ENCODE measurements around the gene CFAP210.
"Not testable (repeated sequence)": the region's sequence is repeated elsewhere in the genome, so short reads cannot be mapped to it uniquely, and the experiment has no call there.

Gene CFAP210

GRCh38 chr2:169670215-169670651 is 24.0 kb downstream of the CFAP210 start:
- DNase-seq = no peak

DNA sequence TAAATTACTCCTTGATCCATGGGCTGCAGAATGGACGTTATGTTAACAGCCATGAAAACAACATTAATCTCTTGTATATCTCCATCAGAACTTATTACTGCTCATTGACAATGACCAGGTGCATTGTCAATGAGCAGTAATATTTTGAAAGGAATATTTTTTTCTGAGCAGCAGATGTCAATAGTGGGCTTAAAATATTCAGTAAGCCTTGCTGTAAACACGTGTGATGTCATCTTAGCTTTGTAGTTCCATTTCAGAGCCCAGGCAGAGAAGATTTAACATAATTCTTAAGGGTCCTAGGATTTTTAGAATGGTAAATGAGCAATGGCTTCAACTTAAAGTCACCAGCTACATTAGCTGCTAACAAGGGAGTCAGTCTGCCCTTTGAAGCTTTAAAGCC is 26.6 kb downstream of the CFAP210 start:
- no peak for DNase-seq

DNA sequence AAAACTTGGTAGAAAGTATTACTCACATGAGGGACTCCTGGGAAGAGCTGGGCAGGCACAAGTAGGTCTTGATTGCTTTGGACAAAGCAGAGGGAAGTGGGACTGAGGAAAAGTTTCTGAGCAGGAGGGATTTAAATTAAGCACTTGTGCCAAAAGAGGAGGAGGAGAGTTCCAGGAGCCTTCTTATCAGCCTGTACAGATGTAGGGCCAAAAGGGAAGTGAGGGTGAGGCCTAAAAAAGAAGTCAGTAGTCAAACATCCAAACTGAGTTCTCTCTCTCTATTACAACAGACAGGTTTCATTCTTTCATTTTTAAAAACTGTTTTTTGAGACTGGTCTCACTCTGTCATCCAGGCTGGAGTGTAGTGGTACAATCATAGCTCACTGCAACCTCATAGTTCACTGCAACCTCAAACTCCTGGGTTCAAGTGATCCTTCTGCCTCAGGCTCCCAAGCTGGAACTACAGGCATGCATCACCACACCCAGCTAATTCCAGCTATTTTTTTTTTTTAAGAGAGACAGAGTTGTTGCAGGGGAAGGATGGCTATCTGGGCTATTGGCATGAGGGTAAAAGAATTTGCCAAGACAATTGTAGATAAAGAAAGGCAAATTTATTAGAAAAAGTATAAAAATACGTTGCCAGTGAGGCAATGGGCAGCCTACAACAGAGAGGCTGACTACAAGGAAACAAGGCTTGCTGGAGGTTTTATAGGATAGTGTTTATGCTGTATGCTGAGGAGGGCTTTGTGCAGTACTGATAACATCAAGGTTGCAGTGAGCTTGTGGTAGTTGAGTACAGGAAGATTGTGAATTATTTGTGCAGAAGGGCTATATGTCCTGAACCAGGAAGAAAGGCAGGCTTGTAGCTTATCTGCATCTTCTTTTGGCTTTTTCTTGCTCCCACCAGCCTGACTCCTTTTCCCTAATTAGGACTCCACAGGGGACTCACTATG is 29.0 kb downstream of the CFAP210 start:
- DNase-seq = no peak

GRCh38 chr2:169664600-169664977 is 29.6 kb downstream of the CFAP210 start:
- DNase-seq = no peak

GRCh38 chr2:169663247-169663646 is 31.0 kb downstream of the CFAP210 start:
- DNase-seq = no peak

DNA sequence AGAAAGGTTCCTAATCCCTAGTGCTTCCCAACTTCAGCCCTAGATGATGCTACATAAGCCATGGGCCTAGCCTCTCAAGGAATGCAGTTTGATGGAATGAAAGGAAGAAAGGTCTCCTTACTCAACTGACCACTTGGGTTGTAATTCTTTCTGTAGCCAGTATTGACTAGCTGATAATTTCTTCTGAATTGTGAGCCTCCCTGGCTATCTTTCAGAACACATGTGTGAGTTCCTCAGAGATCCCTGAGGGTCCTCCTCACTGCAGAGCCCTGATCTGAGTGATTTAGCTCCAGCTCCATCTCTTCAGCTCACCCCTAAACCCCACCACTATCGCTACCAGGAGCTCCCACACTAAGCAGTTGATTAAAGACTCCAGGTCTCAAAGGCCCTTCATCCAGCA is 31.5 kb downstream of the CFAP210 start:
- DNase-seq = no peak

DNA sequence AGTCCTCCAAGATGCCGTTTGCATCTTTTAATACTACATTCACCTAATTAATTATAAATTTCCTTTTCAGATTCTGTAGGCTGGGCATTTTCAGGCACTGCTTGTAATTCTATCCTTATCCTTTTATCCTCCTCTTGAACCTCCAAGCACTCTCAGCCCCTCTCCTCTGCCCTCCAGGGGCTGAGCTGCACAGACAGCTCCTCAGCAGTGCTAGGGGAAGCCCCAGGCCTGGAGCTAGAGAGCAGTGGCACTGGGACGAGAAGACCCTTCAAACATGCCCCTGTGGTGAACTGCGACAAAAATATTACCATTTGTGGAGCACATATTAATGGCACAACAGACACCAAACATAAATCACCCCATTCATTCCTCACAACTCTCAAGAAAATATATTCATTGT is 32.9 kb downstream of the CFAP210 start:
- no peak for DNase-seq

DNA sequence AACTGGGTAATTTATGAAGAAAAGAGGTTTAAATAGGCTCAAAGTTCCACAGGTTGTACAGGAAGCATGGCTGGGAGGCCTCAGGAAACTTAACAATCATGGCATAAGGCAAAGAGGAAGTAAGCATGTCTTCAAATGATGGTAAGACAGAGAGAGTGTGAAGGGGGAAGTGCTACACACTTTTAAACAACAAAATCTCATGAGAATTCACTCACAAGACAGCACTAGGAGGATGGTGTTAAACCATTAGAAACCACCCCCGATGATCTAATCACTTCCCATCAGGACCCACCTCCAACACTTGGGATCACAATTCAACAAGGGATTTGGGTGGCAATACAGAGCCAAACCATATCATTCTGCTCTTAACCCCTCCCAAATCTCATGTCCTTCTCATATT is 34.9 kb downstream of the CFAP210 start:
- no peak for DNase-seq

- no peak for DNase-seq
Measured at GRCh38 chr2:169658877-169659276, 35.3 kb downstream of the CFAP210 start.

- no peak for DNase-seq
Measured at GRCh38 chr2:169656164-169656563, 38.0 kb downstream of the CFAP210 start.

DNA sequence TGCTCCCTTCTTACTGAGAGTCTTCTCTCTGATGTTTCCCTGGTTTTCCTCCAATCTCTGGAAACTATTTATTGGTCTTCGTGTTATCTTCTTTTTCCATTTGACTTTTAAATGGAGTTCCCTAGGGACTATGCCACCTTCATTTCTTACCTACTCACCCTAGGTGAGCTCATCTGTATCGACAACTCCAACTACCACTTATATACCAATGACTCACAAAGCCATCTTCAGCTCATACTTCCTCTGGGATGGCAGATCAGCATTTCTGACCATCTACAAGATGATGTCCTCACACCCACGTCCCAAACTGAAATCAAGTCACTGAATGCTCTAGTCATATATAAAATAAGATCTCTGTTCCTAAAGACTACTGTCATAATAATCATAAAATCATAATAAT is 40.6 kb downstream of the CFAP210 start:
- DNase-seq = no peak

DNA sequence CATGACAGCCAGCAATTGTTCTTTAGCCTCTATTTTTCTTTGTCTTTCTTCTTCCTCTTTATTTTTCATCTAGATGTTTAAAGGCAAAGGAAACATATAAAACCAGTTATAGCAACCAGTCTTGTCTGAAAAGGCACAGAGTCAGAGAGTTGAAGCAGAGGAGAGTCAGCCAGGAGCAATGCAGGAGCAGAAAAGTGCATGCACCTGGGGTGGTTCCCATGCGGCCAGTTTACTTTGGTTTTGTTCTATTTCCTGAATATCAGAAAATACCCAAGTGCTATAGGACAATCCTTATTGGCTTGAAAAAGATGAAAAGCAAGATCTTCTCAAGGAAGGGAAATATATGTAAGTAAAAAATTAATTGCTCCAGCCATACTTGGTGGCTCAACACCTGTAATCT is 44.9 kb downstream of the CFAP210 start:
- DNase-seq = no peak

- no peak for DNase-seq
Measured at GRCh38 chr2:169647496-169647895, 46.7 kb downstream of the CFAP210 start.

- no peak for DNase-seq
Measured at GRCh38 chr2:169644173-169644572, 50.0 kb downstream of the CFAP210 start.

- DNase-seq = no peak
Measured at GRCh38 chr2:169641464-169641863, 52.7 kb downstream of the CFAP210 start.

DNA sequence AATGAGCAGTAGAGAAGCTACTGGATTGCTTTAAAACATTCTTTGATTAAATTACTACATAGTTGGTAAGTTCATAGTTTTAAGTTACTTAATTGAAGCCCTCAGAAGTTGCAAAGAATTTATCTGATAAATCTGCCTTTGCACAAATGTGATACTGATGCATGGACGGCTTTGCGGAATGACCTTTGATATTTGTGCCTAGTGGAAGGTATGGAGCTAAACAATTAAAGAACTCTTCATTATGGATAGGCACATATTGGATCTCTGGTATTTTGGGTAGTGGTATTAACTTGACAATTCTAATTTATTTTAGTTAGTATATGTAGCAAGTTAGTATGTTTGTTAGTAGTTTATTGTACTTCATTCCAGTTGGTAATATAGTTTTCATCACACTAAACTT is 54.1 kb downstream of the CFAP210 start:
- no peak for DNase-seq

DNA sequence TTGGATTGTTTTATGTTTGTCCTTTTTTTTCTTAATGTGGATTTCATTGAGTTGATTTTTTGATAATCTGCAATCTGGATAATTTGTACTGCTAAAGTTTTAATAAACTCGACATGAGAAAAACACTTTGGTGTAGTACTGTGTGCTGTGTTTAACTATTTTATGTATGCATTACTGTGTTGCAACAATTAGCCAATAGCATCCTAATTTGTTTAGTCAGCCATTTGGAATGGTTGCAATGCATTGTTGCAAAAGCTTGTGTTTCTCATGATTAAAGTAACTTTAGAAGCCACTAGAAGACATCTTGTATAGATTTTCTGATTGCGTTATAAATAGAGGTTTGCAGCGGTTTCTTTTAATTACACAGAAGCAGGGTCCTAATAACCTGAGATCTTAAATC is 56.6 kb downstream of the CFAP210 start:
- no peak for DNase-seq

DNA sequence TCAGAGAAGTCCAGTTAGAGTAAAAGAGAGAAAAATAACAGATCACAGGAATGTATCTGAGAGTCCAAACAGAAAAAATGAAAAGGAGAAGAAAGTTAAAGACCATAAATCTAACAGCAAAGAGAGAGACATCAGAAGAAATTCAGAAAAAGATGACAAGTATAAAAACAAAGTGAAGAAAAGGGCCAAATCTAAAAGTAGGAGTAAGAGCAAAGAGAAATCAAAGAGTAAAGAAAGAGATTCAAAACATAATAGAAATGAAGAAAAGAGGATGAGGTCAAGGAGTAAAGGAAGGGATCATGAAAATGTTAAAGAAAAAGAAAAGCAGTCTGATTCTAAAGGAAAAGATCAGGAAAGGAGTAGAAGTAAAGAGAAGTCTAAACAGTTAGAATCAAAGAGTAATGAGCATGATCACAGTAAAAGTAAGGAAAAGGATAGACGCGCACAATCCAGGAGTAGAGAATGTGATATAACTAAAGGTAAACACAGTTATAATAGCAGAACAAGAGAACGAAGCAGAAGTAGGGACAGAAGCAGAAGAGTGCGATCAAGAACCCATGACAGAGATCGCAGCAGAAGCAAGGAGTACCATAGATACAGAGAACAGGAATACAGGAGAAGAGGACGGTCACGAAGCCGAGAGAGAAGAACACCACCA is 57.6 kb downstream of the CFAP210 start:
- DNase-seq = no peak

- DNase-seq = no peak
Measured at GRCh38 chr2:169625781-169626180, 68.4 kb downstream of the CFAP210 start.

GRCh38 chr2:169623235-169623634 is 71.0 kb downstream of the CFAP210 start:
- no peak for DNase-seq

- no peak for DNase-seq
Measured at GRCh38 chr2:169620509-169620908, 73.7 kb downstream of the CFAP210 start.

DNA sequence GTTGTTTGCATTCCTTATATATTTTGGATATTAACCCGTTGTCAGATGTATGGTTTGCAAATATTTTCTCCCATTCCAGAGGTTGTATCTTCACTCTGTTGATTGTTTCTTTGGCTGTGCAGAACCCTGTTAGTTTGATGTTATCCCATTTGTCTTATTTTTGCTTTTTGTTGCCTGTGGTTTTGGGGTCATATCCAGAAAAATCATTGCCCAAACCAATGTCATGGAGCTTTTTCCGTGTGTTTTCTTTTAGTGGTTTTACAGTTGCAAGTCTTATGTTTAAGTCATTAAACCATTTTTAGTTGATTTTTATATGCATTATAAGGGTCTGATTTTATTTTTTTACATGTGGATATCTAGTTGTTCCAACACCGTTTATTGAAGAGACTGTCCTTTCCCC is 74.3 kb downstream of the CFAP210 start:
- no peak for DNase-seq

DNA sequence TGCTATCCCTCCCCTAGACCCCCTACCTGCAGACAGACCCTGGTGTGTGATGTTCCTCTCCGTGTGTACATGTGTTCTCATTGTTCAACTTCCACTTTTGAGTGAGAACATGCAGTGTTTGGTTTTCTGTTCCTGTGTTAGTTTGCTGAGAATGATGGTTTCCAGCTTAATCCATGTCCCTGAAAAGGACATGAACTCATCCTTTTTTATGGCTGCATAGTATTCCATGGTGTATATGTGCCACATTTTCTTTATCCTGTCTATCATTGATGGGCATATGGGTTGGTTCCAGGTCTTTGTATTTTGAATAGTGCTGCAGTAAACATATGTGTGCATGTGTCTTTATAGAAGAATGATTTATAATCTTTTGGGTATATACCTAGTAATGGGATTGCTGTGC is 78.2 kb downstream of the CFAP210 start:
- not testable (repeated sequence) for DNase-seq

DNA sequence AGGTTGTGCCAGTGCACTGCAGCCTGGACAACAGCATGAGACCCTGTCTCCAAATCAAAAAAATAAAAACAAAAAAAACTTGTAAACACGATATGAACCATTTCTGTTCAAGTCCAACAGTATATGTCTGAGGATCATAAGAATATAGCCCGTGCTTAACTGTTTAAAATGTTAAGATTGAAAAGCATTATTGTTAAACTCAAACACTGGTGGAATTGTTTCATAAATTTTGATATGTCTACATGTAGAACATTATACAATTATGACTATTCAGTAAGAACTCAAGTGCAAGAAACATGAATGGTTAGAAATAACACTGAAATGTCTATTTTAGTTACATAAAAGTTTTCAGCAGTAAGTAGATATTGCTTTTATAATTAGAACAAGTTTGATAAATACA is 80.3 kb downstream of the CFAP210 start:
- DNase-seq = no peak

Measured in stimulated activated CD8-positive, alpha-beta memory T cell treated with anti-CD3 and anti-CD28 coated beads, Interleukin-4, amount 100 ng/mL, for 48 hours (primary cell).